PFSK-1 (cell line): ENCODE data around the gene NDN.

Experiments used
- POLR2AphosphoS5 ChIP-seq: IDR thresholded peaks from 2 replicates; pipeline ENCODE4 v1.6.1; 2012; ENCODE audit warnings: low read depth, mild to moderate bottlenecking, control low read depth, low read length, moderate library complexity
- TAF1 ChIP-seq: IDR thresholded peaks from 2 replicates; pipeline ENCODE4 v1.6.1; 2012; ENCODE audit warnings: low read length, control low read depth, borderline replicate concordance; ENCODE audit not compliant: insufficient read depth

GRCh38 chr15:23663232-23663631, 23.9 kb downstream of the NDN start:
- TF ChIP-seq TAF1 (no peak), POLR2AphosphoS5 (no peak)
